ENCODE results near the gene TRDN.

DNA sequence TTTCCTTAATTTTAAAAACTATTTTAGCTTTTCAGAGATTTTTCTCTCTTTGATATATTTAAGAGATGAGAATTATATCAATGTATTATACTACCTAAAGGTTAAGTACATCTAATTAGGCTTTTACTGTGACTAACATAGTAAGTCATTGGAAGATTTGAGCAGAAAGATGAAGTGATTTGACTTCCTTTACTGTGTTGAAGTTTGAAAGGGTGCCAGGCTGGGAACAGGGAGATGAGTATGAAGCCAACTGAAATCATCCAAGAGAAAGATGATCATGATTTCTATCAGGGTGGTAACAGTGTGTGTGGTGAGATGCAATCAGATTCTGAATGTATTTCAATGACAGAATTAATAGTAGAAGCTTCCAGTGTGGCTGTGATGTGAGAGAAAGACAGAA is 87.3 kb downstream of the TRDN start:
- TF ChIP-seq CTCF (IDR thresholded peaks at IDR 0.05; ENCODE audit: low read depth, low read length, poor library complexity, severe bottlenecking) (no peak), EZH2phosphoT487 (IDR thresholded peaks at IDR 0.05; ENCODE audit: borderline replicate concordance, low read length) (no peak)

Data from DOHH2 (cell line).